ENCODE results near the gene OR52N4. TPM values are rescaled to one million over a fixed set of nuclear protein-coding genes. Genes with fewer than 3 reads are reported as not detected.

Gene OR52N4
- polyA plus RNA-seq, 1 of the 3 experiments (the other 2 are of a cell fraction): 0.10 TPM

DNA sequence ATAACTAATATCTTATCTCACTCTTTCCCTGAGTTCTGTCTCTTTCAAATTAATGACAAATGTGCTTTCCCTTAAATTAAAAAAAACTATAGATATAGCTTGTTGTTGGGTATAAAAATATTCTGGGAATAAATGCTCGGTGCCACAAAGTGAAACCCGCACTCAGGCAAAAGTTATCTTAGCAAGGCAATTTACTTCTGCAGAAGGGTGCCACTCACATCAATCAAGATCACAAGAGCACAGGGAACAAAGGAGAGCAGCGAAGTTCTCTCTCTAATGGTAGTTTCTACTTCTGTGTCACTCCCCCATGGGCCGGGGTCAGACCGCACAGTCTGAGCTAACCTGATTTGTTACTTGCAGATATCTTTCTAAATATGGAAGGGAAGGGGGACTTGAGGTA, 49.9 kb downstream of the OR52N4 start:
- CTCF ChIA-PET: interaction anchor here (0.6 to 1.2 kb wide), 2 partner anchors 204 to 328 kb away, joined by 3 read pairs; no protein-coding TSS in a partner anchor

More for the DNA sequence above, 49.9 kb downstream of the OR52N4 start:
- TF ChIP-seq SIN3A (IDR thresholded peaks at IDR 0.05; ENCODE audit: borderline replicate concordance, low read depth, low read length): no peak
- no peak for TF ChIP-seq ELF1 (IDR thresholded peaks at IDR 0.05)
- TF ChIP-seq MXI1 (IDR thresholded peaks at IDR 0.05; ENCODE audit: low read depth, low read length): no peak
- TF ChIP-seq, protein P1, sequence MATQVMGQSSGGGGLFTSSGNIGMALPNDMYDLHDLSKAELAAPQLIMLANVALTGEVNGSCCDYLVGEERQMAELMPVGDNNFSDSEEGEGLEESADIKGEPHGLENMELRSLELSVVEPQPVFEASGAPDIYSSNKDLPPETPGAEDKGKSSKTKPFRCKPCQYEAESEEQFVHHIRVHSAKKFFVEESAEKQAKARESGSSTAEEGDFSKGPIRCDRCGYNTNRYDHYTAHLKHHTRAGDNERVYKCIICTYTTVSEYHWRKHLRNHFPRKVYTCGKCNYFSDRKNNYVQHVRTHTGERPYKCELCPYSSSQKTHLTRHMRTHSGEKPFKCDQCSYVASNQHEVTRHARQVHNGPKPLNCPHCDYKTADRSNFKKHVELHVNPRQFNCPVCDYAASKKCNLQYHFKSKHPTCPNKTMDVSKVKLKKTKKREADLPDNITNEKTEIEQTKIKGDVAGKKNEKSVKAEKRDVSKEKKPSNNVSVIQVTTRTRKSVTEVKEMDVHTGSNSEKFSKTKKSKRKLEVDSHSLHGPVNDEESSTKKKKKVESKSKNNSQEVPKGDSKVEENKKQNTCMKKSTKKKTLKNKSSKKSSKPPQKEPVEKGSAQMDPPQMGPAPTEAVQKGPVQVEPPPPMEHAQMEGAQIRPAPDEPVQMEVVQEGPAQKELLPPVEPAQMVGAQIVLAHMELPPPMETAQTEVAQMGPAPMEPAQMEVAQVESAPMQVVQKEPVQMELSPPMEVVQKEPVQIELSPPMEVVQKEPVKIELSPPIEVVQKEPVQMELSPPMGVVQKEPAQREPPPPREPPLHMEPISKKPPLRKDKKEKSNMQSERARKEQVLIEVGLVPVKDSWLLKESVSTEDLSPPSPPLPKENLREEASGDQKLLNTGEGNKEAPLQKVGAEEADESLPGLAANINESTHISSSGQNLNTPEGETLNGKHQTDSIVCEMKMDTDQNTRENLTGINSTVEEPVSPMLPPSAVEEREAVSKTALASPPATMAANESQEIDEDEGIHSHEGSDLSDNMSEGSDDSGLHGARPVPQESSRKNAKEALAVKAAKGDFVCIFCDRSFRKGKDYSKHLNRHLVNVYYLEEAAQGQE (IDR thresholded peaks at IDR 0.05; ENCODE audit: low read depth, low read length): no peak
- TF ChIP-seq TAF1 (IDR thresholded peaks at IDR 0.05; ENCODE audit: borderline replicate concordance, low read depth, low read length): no peak
- no peak for TF ChIP-seq POLR2AphosphoS5 (IDR thresholded peaks at IDR 0.05; ENCODE audit: low read depth, low read length)
- no peak for TF ChIP-seq TEAD4 (IDR thresholded peaks at IDR 0.05; ENCODE audit: borderline replicate concordance, insufficient read depth)
- TF ChIP-seq GATA2 (CRISPR knock-in tag; IDR thresholded peaks at IDR 0.05): no peak
- no peak for TF ChIP-seq YY1 (IDR thresholded peaks at IDR 0.05; ENCODE audit: low read depth)
- no peak for TF ChIP-seq MEF2A (IDR thresholded peaks at IDR 0.05; ENCODE audit: borderline replicate concordance, low read depth)
- no peak for TF ChIP-seq TCF12 (IDR thresholded peaks at IDR 0.05)
- TF ChIP-seq, protein P2, sequence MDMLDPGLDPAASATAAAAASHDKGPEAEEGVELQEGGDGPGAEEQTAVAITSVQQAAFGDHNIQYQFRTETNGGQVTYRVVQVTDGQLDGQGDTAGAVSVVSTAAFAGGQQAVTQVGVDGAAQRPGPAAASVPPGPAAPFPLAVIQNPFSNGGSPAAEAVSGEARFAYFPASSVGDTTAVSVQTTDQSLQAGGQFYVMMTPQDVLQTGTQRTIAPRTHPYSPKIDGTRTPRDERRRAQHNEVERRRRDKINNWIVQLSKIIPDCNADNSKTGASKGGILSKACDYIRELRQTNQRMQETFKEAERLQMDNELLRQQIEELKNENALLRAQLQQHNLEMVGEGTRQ (IDR thresholded peaks at IDR 0.05; ENCODE audit: borderline replicate concordance, low read depth, low read length): no peak
- no peak for TF ChIP-seq SMC3 (IDR thresholded peaks at IDR 0.05; ENCODE audit: low read depth, low read length)
- TF ChIP-seq, protein P3, sequence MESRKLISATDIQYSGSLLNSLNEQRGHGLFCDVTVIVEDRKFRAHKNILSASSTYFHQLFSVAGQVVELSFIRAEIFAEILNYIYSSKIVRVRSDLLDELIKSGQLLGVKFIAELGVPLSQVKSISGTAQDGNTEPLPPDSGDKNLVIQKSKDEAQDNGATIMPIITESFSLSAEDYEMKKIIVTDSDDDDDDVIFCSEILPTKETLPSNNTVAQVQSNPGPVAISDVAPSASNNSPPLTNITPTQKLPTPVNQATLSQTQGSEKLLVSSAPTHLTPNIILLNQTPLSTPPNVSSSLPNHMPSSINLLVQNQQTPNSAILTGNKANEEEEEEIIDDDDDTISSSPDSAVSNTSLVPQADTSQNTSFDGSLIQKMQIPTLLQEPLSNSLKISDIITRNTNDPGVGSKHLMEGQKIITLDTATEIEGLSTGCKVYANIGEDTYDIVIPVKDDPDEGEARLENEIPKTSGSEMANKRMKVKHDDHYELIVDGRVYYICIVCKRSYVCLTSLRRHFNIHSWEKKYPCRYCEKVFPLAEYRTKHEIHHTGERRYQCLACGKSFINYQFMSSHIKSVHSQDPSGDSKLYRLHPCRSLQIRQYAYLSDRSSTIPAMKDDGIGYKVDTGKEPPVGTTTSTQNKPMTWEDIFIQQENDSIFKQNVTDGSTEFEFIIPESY (IDR thresholded peaks at IDR 0.05; ENCODE audit: borderline replicate concordance, low read depth): no peak
- TF ChIP-seq EP300 (IDR thresholded peaks at IDR 0.05; ENCODE audit: borderline replicate concordance in 1 of 2, low read depth in 1 of 2, low read length in 1 of 2): no peak
- TF ChIP-seq EZH2phosphoT487 (IDR thresholded peaks at IDR 0.05; ENCODE audit: borderline replicate concordance, low read depth): no peak
- TF ChIP-seq RAD21 (IDR thresholded peaks at IDR 0.05; ENCODE audit: low read length): no peak
- TF ChIP-seq RFX5 (IDR thresholded peaks at IDR 0.05; ENCODE audit: low read length): no peak
- TF ChIP-seq, protein P4, sequence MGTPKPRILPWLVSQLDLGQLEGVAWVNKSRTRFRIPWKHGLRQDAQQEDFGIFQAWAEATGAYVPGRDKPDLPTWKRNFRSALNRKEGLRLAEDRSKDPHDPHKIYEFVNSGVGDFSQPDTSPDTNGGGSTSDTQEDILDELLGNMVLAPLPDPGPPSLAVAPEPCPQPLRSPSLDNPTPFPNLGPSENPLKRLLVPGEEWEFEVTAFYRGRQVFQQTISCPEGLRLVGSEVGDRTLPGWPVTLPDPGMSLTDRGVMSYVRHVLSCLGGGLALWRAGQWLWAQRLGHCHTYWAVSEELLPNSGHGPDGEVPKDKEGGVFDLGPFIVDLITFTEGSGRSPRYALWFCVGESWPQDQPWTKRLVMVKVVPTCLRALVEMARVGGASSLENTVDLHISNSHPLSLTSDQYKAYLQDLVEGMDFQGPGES (IDR thresholded peaks at IDR 0.05; ENCODE audit: low read depth, low read length): no peak
- no peak for TF ChIP-seq CHD2 (IDR thresholded peaks at IDR 0.05; ENCODE audit: low read length, partially characterized antibody)
- Histone ChIP-seq H2AFZ (ENCODE audit: low read depth) (no peak overlapping the region), H3K4me2 (no peak overlapping the region), H3K27me3 (ENCODE audit: insufficient read depth) (peaks cover 34% of the 10 kb centered on the region; the same call in 1 of the 2 replicates), H4K20me1 (ENCODE audit: insufficient read depth) (no peaks in the 10 kb centered on the region), H3K36me3 (replicated peaks in 1 of 2; ENCODE audit: control insufficient read depth in 1 of 2, insufficient read depth in 2 of 2, low read length in 1 of 2) (no peaks in the 10 kb centered on the region), H3K4me3 (ENCODE audit: low read depth in 2 of 2, low read length in 1 of 2) (no peak overlapping the region), H3F3A (replicated peaks; ENCODE audit: insufficient read depth) (no peaks in the 10 kb centered on the region), H3K9me2 (no peaks in the 10 kb centered on the region), H3K27ac (ENCODE audit: low read depth in 2 of 2, low read length in 1 of 2) (no peak overlapping the region), H3K79me2 (ENCODE audit: insufficient read depth) (no peaks in the 10 kb centered on the region), H3K9me3 (no peaks in the 10 kb centered on the region), H3K4me1 (ENCODE audit: control insufficient read depth in 1 of 2, insufficient read depth in 2 of 2, low read depth in 1 of 2, low read length in 1 of 2) (peaks cover 0 to 4% of the 10 kb centered on the region in 2 experiments; a peak in 1 of 4 replicates), H3K9ac (no peak overlapping the region)
- no peak for DNase-seq
- POLR2A ChIA-PET: no interaction called here
- WGBS (ENCODE audit: low lambda C conversion rate): 4% methylated on average over 5 of the region's 5 CpGs
